GM19468 (cell line): ENCODE results near the gene SPEF2.

ENCODE experiments used
- ATAC-seq: cut with Tn5 transposase; IDR thresholded peaks from one replicate; pipeline ENCODE4 v1.9.1; 2021; ENCODE audit warnings: mild to moderate bottlenecking, moderate library complexity, moderate number of reproducible peaks; ENCODE audit not compliant: unreplicated experiment; ENCODE audit errors: extremely low read depth

The SPEF2 gene

DNA sequence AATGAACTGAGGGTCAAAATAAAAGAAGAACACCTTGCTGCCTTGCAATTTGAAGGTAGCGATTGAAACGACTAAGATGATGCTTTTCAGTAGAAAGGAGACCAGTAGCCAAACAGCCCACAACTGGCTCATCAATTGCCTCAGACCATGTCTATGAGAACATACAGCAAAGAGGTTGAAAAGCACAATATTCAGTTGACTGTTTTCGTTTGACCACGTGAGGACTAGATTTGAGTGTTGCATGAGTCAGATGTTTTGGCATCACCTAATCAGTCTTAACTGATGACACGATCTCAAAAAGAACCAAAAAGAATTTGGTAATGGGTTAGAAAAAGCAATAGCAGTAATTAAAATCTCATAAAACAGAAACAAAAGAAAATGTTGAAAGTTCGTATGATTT lies 156.3 kb downstream of the SPEF2 start:
- no peak for ATAC-seq

DNA sequence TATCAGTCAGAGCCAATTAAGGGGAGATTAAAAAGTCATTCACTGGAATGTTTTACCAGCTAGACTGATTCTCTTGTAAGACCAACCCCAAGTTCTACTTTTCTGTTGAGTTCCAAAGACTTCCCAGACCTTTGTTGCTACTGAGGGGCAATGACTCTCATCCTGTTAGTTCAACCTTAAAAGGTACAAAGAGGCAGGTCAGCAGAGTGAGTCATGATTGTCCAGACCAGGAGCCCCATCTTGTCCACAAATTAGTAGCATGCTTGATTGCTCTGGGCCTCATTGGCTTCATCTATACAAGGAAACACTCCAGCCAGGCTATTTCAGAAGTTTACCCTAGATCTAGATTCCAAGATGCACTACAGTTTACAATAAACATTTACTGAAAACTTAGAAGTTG lies 159.1 kb downstream of the SPEF2 start:
- no peak for ATAC-seq

DNA sequence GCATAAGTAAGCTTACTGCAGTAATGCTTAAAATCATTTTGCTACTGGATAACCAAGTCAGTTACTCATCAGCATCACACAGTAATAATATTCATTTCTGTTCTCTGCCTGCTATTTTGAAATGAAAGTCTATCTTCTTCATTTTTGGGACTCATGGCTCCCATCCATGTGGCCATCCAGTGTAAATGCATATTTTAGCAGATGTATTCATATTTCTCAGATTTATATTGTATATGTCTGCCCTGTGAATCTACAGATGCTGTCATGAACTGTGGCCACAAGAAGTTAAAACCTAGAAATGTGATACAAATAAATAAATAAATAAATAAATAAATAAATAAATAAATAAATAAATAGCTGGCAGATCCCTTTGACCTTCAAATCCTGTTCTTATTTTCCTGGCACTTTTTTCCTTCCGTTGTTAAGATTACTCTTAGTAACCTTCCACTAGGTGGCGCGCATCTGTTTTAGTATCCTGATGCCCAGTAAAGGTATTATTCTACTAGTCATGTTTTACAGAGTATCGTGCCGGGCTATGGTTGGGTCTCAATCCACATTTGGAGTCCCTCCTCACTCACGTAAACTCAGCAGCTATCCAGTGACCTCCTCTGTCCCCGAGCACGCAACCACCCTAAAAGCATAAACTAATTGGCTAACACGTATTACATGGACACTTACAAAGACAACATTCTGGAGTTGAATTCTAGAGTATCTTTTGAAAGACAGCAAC lies 159.9 kb downstream of the SPEF2 start:
- ATAC-seq: no peak

DNA sequence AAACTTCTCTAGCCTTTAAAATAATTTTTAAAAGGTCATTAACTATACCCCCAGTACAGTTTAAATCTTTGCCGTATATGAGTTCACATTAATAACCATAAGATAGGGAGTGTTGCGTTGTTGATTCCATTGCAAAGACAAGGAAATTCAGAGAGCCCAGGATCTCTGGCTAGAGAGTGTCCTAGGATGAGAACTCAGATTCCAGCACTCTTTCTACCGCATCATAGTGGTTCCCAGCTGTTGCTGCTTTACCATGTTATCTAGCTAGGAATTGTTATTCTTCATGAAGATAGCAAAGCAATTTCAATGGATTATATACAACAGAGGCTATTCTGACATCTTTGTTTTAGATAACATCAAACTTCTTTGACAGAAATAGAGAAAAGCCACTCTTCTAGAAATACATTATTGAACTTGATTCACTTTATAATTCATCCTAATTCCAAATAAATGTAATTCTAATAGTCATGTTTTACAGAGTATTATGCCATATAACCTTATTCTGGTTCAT lies 160.7 kb downstream of the SPEF2 start:
- ATAC-seq: no peak

DNA sequence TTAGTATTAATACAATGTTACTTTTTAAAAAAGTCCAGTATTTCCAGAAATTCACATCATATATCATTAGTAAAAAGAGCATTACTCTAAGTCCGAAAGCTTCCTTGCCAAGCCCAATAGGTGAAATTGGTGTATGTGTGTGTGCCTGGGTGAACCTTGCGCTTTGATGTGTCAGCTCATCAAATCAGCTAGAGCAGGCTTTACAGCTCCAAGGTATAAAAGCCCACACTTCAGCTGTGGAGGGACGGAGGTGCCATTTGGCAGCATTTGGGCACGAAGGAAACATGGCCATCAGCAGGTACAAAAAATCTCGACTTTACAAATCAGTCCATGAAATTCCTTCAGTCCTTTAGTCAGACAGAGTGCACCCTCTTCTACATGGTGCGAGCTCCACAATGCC lies 162.6 kb downstream of the SPEF2 start:
- no peak for ATAC-seq

DNA sequence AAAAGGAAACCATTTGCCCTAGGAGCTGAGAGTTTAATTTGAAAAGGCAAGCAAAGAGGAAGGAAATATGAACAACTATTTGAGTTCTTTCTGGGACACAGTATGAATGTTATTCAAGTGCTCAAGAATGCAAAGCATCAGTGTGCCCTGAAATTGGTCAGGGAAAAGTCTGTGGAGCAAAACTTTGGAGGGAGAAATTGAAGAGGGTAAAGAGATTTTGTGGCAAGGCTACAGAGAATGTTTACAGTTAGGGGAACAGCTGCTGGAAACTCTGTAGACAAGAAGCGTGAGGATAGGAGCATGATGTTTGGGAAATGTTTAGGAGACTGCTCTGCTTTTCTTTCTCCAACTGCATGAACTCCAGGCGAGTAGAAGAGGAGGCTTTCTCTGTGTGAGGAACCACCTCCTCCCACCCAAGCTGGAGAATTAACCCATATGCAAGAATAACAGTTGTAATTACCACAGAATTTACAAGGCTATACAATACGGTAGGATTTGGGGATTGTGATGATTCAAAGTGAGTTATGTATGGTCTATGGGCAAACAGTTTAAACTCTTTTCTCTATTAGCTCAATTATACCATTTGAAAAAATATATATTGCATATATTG lies 163.6 kb downstream of the SPEF2 start:
- no peak for ATAC-seq

DNA sequence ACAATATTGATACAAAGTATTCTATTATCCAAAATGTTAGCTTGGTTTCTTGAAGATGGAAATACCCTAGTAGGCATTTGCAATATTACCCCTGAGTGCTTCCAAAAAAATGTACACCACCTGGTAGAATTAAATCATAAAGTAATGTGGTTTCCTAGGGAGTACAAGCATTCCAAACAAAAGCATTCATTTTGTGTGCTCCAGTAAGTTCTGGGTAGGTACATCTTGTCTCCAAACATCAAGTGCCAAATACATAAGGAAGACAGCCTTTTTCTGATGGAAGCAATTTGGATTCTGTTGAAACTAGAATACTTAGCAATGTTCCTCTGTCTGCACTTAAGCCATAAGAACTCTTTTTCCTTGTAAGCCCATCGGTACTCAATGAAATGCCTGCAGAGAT lies 165.9 kb downstream of the SPEF2 start:
- no peak for ATAC-seq

DNA sequence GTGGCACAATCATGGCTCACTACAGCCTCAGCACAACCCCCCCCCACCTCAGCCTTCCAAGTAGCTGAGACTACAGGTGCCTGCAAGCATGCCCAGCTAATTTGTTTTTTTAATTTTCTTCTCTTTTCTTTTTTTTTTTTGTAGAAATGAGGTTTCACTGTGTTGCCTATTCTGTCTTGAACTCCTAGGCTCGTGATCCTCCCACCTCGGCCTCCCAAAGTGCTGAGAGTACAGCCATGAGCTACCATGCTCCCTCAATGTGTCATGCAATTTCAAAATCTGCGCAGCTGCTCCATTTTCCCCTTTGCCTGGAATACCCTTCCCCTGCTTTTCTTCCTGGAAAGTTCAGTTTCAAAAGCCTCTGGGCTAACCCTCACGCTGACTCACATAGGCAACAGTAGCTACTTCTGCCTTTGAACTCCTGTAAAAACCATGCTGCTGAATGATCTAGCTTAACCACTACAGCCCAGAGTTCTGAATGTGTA lies 168.0 kb downstream of the SPEF2 start:
- no peak for ATAC-seq

DNA sequence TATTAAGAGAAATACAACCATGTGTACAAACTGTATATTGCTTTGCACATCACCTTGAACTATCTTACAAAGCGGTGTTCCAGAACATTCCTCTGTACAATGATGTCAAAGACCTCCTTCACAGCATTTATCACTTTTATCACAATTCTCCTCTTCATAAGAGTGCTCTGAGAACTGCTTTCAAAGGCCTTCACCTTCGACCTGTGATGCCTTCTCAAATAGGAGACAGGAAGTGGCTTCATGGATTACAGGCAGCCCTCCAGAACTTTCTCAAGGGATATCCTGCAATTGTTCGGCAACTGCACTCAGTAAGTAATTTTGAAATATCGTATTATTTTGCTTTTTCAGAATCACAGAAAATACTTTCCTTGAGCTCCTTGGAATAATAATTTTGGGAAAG lies 171.1 kb downstream of the SPEF2 start:
- ATAC-seq: no peak

DNA sequence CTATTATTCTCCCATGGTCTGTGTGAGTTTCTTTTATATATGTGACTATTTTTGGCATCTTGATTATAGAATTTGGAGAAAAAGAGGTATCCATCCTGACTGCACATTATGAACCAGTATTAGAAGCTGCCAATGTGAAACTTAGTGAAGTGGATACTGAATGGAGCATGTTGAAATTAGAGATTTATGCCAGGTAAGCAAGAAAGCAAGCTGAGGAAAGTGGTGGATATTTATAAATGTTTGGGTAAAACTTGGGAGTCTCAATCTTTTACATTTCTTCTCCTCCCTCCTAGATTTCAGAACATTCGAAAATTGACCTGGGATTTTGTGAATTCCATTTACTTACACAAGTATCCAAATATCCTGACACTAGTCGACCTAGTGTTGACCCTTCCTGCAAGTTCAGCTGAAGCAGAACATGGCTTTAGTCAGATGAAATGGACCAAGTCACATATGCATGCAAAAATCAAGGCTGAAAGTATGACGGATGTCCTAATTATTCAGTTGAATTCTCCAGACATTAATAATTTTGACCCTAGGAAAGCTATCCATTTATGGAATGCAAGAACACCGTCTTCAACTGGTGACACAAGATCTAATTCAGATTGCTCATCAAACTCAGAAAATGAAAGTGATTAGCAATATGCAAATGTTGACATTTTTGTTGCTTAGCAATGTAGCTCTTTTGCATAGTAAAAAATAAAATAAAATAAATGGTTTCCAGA lies 172.2 kb downstream of the SPEF2 start:
- ATAC-seq: no peak

DNA sequence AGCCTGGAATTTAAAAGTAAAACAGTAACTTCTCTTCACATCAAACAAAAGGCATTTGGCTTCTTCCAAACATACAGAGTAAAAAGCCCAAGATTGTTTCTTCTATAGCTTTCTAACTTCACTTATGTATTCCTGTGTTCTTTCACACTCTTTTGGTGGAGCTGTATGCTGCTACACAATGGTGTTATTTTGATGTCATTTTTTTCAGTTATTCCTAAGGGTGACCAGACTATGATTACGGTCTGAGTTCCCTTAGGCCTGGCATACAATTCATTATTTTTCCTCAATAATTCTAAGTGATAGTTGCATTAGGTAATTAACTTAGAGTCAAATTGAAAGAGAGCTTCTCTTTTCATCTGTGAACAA lies 172.8 kb downstream of the SPEF2 start:
- no peak for ATAC-seq

DNA sequence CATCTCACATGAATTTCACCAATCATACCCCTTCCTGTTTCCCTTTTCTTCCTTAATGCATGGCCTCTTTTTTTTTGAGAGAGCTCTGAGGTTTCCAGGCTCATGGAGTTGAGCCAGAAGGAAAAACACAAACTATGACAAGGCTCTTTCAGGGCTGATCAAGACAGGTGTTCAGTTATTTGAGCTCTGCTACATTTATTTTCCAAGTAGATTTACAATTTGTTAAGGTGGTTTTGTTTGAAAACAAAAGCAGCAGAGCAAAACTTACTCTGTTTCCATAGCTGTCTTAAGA lies 176.6 kb downstream of the SPEF2 start:
- no peak for ATAC-seq

DNA sequence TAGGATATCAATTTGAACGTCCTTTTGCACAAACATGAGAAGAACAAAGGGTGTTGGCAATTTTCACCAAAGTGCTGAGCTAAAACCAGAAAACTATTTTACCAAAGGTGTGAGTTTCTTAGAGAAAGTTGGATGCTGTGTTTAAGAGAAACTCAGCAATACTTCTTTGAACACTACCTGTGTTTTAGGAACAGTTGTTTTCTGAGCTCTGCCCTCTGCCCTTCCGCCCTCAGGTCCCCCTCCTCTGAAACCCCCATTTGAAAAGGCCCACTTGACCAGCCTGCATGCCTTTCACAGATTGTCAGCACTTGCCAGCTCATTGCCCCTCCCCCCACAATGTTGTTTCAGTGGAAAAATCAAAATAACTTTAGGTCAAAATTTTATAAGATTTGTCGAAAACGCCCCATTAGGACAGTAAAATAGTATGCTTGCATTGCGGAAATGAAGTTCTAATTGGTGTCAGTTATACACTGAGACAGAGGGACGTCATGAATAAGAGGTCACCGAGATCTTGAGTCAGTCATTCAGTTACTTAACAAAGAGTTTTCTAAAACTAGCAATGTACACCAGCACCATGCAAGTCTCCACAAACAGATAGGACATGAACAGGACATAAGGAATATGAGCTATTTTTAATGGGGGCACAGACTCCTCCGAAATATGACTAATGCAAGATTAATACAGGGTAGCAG lies 177.2 kb downstream of the SPEF2 start:
- no peak for ATAC-seq

DNA sequence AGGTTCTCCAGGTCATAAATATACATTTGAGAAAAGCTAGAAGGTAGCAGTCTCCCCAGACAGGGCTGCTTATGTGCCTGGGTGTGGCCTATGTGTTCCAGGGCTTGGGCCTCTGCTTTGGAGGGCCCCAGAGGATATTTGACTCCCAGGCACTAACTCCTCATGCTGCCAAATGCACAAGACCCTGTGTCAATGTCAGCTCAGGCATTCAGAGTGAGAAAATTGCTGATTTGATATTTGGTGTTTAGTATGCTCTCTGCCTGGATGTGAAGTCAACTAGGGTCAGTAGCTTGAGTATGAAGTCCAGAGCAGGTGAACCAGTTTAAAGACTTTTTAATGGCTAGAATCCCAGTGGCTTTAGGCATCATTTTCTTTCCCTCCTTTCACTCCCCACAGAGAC lies 181.5 kb downstream of the SPEF2 start:
- ATAC-seq: no peak

DNA sequence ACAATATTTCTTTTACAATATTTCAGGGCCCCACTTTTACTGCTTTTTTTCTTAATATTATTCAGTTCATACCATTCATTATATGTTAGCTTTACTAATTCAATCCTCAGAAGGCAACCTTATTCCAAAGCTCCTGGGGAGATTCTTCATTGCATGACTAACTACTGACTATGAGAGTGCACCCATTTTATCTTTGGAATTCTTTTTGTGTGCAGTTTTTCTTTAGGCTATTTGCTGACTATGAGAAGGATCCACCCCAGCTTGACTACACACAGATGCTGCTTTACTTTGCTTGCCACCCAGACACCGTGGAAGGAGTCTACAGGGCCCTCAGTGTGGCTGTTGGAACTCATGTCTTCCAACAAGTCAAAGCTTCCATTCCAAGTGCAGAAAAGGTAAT lies 182.1 kb downstream of the SPEF2 start:
- ATAC-seq: no peak

DNA sequence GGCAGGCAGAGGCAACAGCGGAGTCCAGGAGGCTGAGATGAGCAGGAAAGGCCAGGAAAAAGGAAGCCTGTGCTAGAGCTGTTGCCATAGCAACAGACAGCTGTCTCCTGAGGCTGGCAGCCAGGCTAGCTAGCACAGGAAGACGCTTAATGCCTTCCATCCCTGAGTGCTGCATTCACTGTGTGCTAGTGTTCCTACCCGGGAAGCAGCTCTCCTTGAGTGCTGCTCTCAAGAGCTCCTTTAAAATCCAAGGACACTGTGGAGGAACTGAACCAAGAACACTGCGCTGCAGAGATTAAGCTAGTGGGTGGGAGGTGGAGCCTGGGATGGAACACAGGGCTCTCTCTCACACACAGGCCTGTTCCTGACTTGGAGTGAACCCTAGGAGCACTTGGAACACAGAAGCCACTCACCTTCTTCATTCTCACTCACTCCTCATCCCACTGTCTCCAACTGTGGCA lies 185.6 kb downstream of the SPEF2 start:
- no peak for ATAC-seq

DNA sequence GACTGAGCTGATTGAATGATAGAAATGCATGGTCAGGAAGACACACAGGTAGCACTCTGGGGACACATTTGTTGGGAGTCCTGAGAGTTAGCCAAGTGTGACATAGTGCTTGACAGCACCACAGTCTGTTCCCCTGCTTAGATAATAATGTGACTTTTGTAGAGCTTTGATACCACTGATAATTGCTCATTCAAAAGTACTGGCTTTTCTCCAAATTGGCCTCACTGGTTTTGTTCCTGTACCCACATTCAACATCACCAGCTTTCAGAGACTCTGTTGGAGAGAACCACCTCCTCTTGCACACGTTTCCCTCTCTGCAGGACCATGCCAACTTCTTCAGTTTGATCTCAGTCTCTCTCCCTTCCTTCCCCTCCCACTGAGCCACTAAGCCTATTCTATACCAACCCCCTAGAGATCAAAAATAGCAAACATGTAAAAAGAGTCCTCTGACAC lies 186.6 kb downstream of the SPEF2 start:
- ATAC-seq: no peak

DNA sequence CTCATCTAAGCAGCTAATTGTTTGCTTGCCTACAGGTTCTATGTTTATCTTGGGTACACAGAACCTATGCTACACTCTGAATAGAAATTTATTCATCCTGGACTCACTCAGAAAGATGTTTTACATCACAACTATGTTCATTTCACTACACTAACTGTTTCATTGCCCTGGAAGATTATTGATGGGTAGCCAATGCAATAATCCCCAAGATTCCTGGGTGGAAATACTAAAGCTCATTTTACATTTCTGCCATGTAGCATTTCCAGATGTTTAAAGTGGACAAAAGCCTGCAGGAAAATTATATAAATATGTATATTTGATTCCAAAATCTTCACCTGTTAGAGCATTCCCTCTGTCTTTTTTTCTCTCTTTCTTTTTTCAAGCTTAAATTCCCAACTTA lies 187.2 kb downstream of the SPEF2 start:
- ATAC-seq: no peak

DNA sequence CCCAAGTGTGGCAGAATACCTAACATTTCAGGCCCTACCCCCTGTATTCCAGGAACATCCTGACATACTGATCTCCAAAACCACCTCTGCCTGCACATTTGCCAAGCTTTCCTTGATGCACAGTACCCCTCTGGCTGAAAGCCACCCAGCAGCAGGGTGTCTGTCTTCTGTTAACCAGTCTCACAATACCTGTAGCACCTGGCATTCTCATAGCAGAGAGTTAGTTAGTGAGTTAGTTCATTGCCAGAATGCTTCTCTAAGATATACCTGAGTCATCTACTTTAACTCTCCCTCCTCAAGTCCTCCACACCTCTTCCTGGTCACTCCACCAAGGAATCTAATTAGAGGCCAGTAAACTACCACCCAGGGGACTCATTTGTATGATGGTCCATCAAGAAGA lies 192.9 kb downstream of the SPEF2 start:
- ATAC-seq: no peak

DNA sequence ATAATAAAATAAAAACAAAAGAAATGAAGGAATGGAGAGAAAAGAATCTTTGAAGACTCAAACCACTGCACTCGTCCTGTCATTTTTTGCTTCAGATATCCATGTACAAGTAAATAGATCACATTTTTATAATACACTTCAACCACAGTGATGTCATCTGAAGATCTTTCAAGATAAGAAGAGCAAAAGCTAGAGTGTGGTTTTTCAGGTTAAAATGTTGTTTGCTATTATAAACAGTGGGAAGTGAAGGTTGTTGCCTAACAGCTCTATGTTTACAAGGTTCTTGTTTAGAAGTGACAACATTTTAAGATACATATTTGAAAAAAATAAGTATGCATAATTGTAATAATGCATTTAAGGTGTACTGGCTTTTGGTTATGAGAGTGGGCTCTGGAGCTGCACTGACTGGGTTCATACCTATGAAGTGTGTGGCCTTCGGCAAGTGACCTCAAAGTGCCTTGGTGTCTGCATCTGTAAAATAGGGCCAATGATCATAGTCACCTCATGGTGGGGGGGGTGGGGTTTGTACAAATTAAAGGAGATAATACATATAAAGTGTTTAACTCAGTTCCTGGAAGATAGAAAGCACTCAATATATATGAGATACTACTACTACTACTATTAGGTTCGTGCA lies 193.6 kb downstream of the SPEF2 start:
- no peak for ATAC-seq
